ENCODE results near the gene GSK3A. TPM values are rescaled to one million over a fixed set of nuclear protein-coding genes. Genes with fewer than 3 reads are reported as not detected.

The GSK3A gene
- total and polyA plus RNA-seq, 2 of the 8 experiments (the other 6 are each of a cell fraction or from before 2014, with no cell fraction given): 55.3 to 84.0 TPM

DNA sequence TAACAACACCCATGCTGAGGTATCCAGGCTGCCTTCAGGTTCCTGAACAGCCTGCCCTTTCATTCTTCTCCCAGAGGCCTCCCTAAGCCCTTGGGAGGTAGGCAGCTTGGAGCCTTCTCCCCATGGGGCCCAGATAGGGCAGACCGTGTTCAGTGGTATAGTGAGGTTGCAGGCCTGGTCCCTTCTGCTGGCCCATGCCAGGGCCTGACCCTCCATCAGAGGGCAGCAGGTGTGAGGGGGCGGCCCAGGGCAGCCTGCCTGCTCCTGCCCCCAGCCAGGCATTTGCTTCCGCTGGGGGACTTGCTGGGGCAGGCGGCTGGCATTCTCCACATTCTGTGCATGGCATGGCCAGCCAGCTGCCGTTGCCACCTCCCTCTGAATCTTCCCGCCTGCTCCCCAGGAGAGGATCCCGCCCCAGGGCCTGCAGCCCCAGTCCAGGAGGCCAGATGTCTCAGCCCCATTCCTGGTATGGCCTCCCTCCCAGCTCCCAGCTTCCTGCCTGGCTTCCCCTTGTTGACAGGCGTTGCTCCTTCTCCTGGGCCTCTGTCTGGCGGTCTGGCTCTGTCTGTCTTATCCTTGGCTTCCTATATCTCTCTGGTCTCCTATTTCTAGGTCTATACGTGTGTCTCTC, 35.5 kb upstream of the GSK3A start:
- no peak overlapping the region for H3K4ac ChIP-seq (replicated peaks; ENCODE audit: insufficient read length, low read depth, low read length)
- 0 out of 2 replicates have a peak overlapping the region, but pooled peaks have one; percentile 29 for H4K8ac ChIP-seq (ENCODE audit: extremely low read depth, insufficient read depth, low read length)
- no peak overlapping the region for H2AFZ ChIP-seq (ENCODE audit: low read length)
- H3K9me3 ChIP-seq (ENCODE audit: insufficient read depth in 2 of 2, low read depth in 1 of 2, low read length in 1 of 2): no peaks in the 10 kb centered on the region
- TF ChIP-seq SP4 (IDR thresholded peaks at IDR 0.05; ENCODE audit: low read length) (no peak), GABPA (IDR thresholded peaks at IDR 0.05; ENCODE audit: borderline replicate concordance, insufficient read depth, low read length) (no peak), TBP (IDR thresholded peaks at IDR 0.05; ENCODE audit: low read depth, low read length) (no peak), CHD2 (IDR thresholded peaks at IDR 0.05; ENCODE audit: low read length) (no peak)
- H3K9ac ChIP-seq (replicated peaks in 1 of 4; ENCODE audit: extremely low read depth in 1 of 4, low read depth in 3 of 4, low read length in 3 of 4): no peak overlapping the region
- peak overlapping the region; percentile 29; the same call in 1 of the 2 replicates for H2BK15ac ChIP-seq (ENCODE audit: low read length)
- H4K91ac ChIP-seq (replicated peaks; ENCODE audit: insufficient read length, low read length): no peak overlapping the region
- H2BK5ac ChIP-seq (ENCODE audit: low read depth, low read length): no peak overlapping the region
- H3K23ac ChIP-seq (ENCODE audit: insufficient read length): no peak overlapping the region
- H3K27me3 ChIP-seq (replicated peaks in 1 of 4; ENCODE audit: control insufficient read depth in 3 of 4, extremely low read depth in 1 of 4, insufficient read depth in 3 of 4, low read length in 3 of 4): no peaks in the 10 kb centered on the region
- FAIRE-seq: no peak
- H2AK5ac ChIP-seq (ENCODE audit: low read depth, low read length): no peak overlapping the region
- peaks cover 0 to 10% (median 5%) of the 10 kb centered on the region in 4 experiments; a peak in 2 of 8 replicates for H3K36me3 ChIP-seq (ENCODE audit: control insufficient read depth in 2 of 4, insufficient read depth in 4 of 4, low read length in 3 of 4)
- no peak overlapping the region for H3K14ac ChIP-seq (ENCODE audit: insufficient read length)
- no peak overlapping the region for H2BK120ac ChIP-seq (replicated peaks; ENCODE audit: low read depth, low read length)
- no peak for DNase-seq (ENCODE audit: low read depth in 1 of 2, low spot score in 2 of 2)
- WGBS, 2 experiments (ENCODE audit: extremely low coverage in 1 of 2, insufficient coverage in 1 of 2, insufficient read length in 1 of 2, insufficient replicate concordance in 2 of 2, low coverage in 1 of 2, low lambda C conversion rate in 2 of 2, missing lambda C conversion rate in 1 of 2): 89% methylated on average over 10 of the region's 10 CpGs; no CpG with 5 or more reads in 1 of the 2 experiments
- no peak overlapping the region for H3K56ac ChIP-seq (replicated peaks; ENCODE audit: insufficient read length, low read depth, low read length)
- H3K18ac ChIP-seq (ENCODE audit: extremely low read depth, low read length): no peak overlapping the region
- CTCF ChIA-PET (ENCODE audit: partially characterized antibody): interaction anchor here (0.9 to 7.4 kb wide), 12 partner anchors 7 to 153 kb away, joined by 3 to 260 read pairs (median 11); partner anchors contain the start of genes CIC, ERF and GSK3A
- H3K27ac ChIP-seq (ENCODE audit: low read depth, low read length): no peak overlapping the region
- H3K4me2 ChIP-seq (ENCODE audit: insufficient read depth in 1 of 2, low read depth in 2 of 2, low read length in 2 of 2): no peak overlapping the region
- no peaks in the 10 kb centered on the region; a peak in 1 of 4 replicates for H3K79me2 ChIP-seq (ENCODE audit: control insufficient read depth in 1 of 2, insufficient read depth in 2 of 2, low read length in 2 of 2)
- POLR2A ChIA-PET (ENCODE audit: partially characterized antibody): interaction anchor here (0.9 to 6.5 kb wide), 3 partner anchors 7 to 44 kb away, joined by 3 to 68 read pairs (median 27); partner anchors contain the start of gene CIC
- H3K23me2 ChIP-seq (ENCODE audit: low read depth, low read length): peaks cover 14% of the 10 kb centered on the region; the same call in 1 of the 2 replicates
- no peak overlapping the region for H3K4me3 ChIP-seq (ENCODE audit: extremely low read depth in 1 of 4, insufficient read depth in 2 of 4, low read depth in 3 of 4, low read length in 4 of 4)
- H4K20me1 ChIP-seq (replicated peaks in 1 of 2; ENCODE audit: control insufficient read depth in 1 of 2, insufficient read depth in 2 of 2, low read length in 2 of 2): peaks cover 0 to 10% of the 10 kb centered on the region in 2 experiments
- H4K5ac ChIP-seq (ENCODE audit: insufficient read length, low read depth, low read length): no peak overlapping the region
- H2BK12ac ChIP-seq (ENCODE audit: low read depth, low read length): no peak overlapping the region
- peaks cover 2% of the 10 kb centered on the region; the same call in 1 of the 2 replicates for H3K79me1 ChIP-seq (ENCODE audit: low read depth, low read length)
- peaks cover 9 to 27% (median 15%) of the 10 kb centered on the region in 4 experiments for H3K4me1 ChIP-seq (replicated peaks in 1 of 4; ENCODE audit: control insufficient read depth in 3 of 4, insufficient read depth in 4 of 4, low read length in 3 of 4)
- no peak overlapping the region for H2BK20ac ChIP-seq (ENCODE audit: low read length)
